GM12878 (cell line): Measurements from ENCODE around the gene SDK2. TPM values are rescaled to one million over a fixed set of nuclear protein-coding genes. Genes with fewer than 3 reads are reported as not detected.

Experiments used
- ATAC-seq: fragments of 200-7000 bp; cut with Tn5 transposase; 3 replicates; pipeline ENCODE4 v1.9.1; 2020; ENCODE audit warnings: mild to moderate bottlenecking, moderate library complexity
- BruUV-seq: library from RNA; stranded (reverse); fragments of 400-500 nt; replicated peaks from 2 replicates; lab custom pipeline; 2021; lab: Mats Ljungman, UMichigan
- CTCF ChIA-PET: fragments of 300-600 bp; sonication (Branson Sonifier 250); formaldehyde crosslinking; extraction: SDS; loops from one replicate; lab custom pipeline; 2021; ENCODE audit warnings: inconsistent platforms; lab: Yijun Ruan, JAX
- POLR2A ChIA-PET: fragments of 350-600 bp; formaldehyde crosslinking; extraction: SDS; loops from one replicate; lab custom pipeline; 2021; ENCODE audit warnings: inconsistent platforms; lab: Charles Lee
- RAD21 ChIA-PET: fragments of 300-600 bp; sonication (Branson Sonifier 250); formaldehyde crosslinking; loops from one replicate; lab custom pipeline; 2023; ENCODE audit warnings: antibody characterized with exemption; ENCODE audit not compliant: unreplicated experiment; lab: Charles Lee
- SMC1A ChIA-PET: fragments of 300-600 bp; sonication (Branson Sonifier 250); formaldehyde crosslinking; loops from one replicate; lab custom pipeline; 2023; ENCODE audit not compliant: unreplicated experiment, uncharacterized antibody; lab: Charles Lee
- DNase-seq: peaks from one replicate; pipeline ENCODE4 v3.0.0-alpha.2; 2011; ENCODE audit warnings: low read depth, low spot score
- FAIRE-seq: peaks from 3 replicates; lab custom pipeline; 2011; peaks lifted over from hg19 to GRCh38; lab: Jason Lieb, UNC
- H2AFZ ChIP-seq: 2 replicates; pipeline ENCODE4 v1.6.0; 2011; ENCODE audit warnings: low read depth, low read length, control low read depth; ENCODE audit not compliant: control insufficient read depth
- H3K27ac ChIP-seq: 2 replicates; pipeline ENCODE4 v1.5.1; 2011; ENCODE audit warnings: control low read depth; ENCODE audit not compliant: control insufficient read depth, insufficient read depth
- H3K27me3 ChIP-seq, 2 experiments: replicated peaks in 1 of 2; 2 replicates each; pipeline versions ENCODE4 v1.6.0 to v1.6.1; 2011; ENCODE audit warnings: low read length in 1 of 2; ENCODE audit not compliant: control insufficient read depth in 2 of 2, insufficient read depth in 2 of 2
- H3K36me3 ChIP-seq, 2 experiments: 2 replicates each; pipeline ENCODE4 v1.5.1; 2011; ENCODE audit warnings: low read length in 1 of 2; ENCODE audit not compliant: control insufficient read depth in 2 of 2, insufficient read depth in 2 of 2
- H3K4me1 ChIP-seq: 2 replicates; pipeline ENCODE4 v1.6.1; 2011; ENCODE audit warnings: mild to moderate bottlenecking, low read length, moderate library complexity, mixed read lengths; ENCODE audit not compliant: control insufficient read depth, insufficient read depth
- H3K4me2 ChIP-seq: 2 replicates; pipeline ENCODE4 v1.6.0; 2011; ENCODE audit warnings: control low read depth; ENCODE audit not compliant: control insufficient read depth, insufficient read depth
- H3K4me3 ChIP-seq: fragments of 200-600 bp; sonication (generic); 2 replicates; pipeline ENCODE4 v1.5.1; 2016
- H3K79me2 ChIP-seq: 2 replicates; pipeline ENCODE4 v1.6.0; 2011; ENCODE audit warnings: low read length; ENCODE audit not compliant: control insufficient read depth, insufficient read depth
- H3K9ac ChIP-seq: 2 replicates; pipeline ENCODE4 v1.8.0; 2011; ENCODE audit warnings: low read length, control low read depth, mixed read lengths; ENCODE audit not compliant: control insufficient read depth, insufficient read depth
- H3K9me3 ChIP-seq: replicated peaks from 3 replicates; pipeline ENCODE4 v1.5.1; 2011; ENCODE audit warnings: mild to moderate bottlenecking, low read length; ENCODE audit not compliant: control insufficient read depth, insufficient read depth
- H4K20me1 ChIP-seq: 2 replicates; pipeline ENCODE4 v1.6.0; 2011; ENCODE audit not compliant: control insufficient read depth, insufficient read depth
- CBFB ChIP-seq: IDR thresholded peaks from 2 replicates; pipeline ENCODE4 v1.6.1; 2016; ENCODE audit warnings: antibody characterized with exemption, low read depth
- CHD1 ChIP-seq: IDR thresholded peaks from 2 replicates; pipeline ENCODE4 v1.6.1; 2012; ENCODE audit warnings: low read depth, low read length, improper control_type of control experiment
- CREM ChIP-seq: IDR thresholded peaks from 2 replicates; pipeline ENCODE4 v1.6.1; 2014; ENCODE audit warnings: antibody characterized with exemption, low read depth
- FOXM1 ChIP-seq: IDR thresholded peaks from 2 replicates; pipeline ENCODE4 v1.6.1; 2012; ENCODE audit warnings: low read depth, mild to moderate bottlenecking, inconsistent platforms, low read length, moderate library complexity
- HCFC1 ChIP-seq: fragments of 150-350 bp; IDR thresholded peaks from 2 replicates; pipeline ENCODE4 v1.6.1; 2014; ENCODE audit warnings: low read length
- HDAC6 ChIP-seq: fragments of 200-600 bp; sonication (generic); IDR thresholded peaks from one replicate; pipeline ENCODE4 v1.8.0; 2017; ENCODE audit warnings: antibody characterized with exemption; ENCODE audit not compliant: unreplicated experiment
- IRF3 ChIP-seq: fragments of 450-650 bp; IDR thresholded peaks from 2 replicates; pipeline ENCODE4 v1.6.1; 2014; ENCODE audit warnings: mild to moderate bottlenecking
- IRF4 ChIP-seq: IDR thresholded peaks from 2 replicates; pipeline ENCODE4 v1.6.1; 2011; ENCODE audit warnings: low read depth, low read length
- KDM1A ChIP-seq: fragments of 200-600 bp; sonication (generic); IDR thresholded peaks from 2 replicates; pipeline ENCODE4 v1.6.1; 2016; ENCODE audit warnings: borderline replicate concordance
- NR2C1 ChIP-seq: fragments of 450-650 bp; IDR thresholded peaks from 2 replicates; pipeline ENCODE4 v1.6.1; 2017; ENCODE audit warnings: antibody characterized with exemption, mild to moderate bottlenecking, moderate library complexity
- PAX8 ChIP-seq: fragments of 450-650 bp; IDR thresholded peaks from 2 replicates; pipeline ENCODE4 v1.6.1; 2017; ENCODE audit warnings: mild to moderate bottlenecking, moderate library complexity
- RAD51 ChIP-seq: fragments of 450-650 bp; IDR thresholded peaks from 2 replicates; pipeline ENCODE4 v1.6.1; 2016; ENCODE audit warnings: moderate library complexity, mild to moderate bottlenecking, inconsistent platforms
- RBBP5 ChIP-seq: fragments of 200-600 bp; sonication (generic); conservative IDR thresholded peaks from 2 replicates; pipeline ENCODE4 v1.6.1; 2016
- RFX5 ChIP-seq: IDR thresholded peaks from 2 replicates; pipeline ENCODE4 v1.6.1; 2011; ENCODE audit warnings: low read depth, low read length, improper control_type of control experiment
- SREBF1 ChIP-seq: IDR thresholded peaks from 2 replicates; pipeline ENCODE4 v1.6.1; 2012; ENCODE audit warnings: mild to moderate bottlenecking, low read length
- SREBF2 ChIP-seq: IDR thresholded peaks from 2 replicates; pipeline ENCODE4 v1.6.1; 2012; ENCODE audit warnings: mild to moderate bottlenecking, low read length
- ZNF24 ChIP-seq: fragments of 450-650 bp; IDR thresholded peaks from 2 replicates; pipeline ENCODE4 v1.6.1; 2017; ENCODE audit warnings: antibody characterized with exemption, mild to moderate bottlenecking
- ZNF622 ChIP-seq: fragments of 450-650 bp; IDR thresholded peaks from 2 replicates; pipeline ENCODE4 v1.6.1; 2017; ENCODE audit warnings: mild to moderate bottlenecking, inconsistent platforms
- WGBS: methylation state at CpG from one replicate; pipeline ENCODE4 v1.1.6; 2016; ENCODE audit warnings: low lambda C conversion rate; ENCODE audit not compliant: insufficient replicate concordance, insufficient coverage; ENCODE audit errors: missing lambda C conversion rate; 5-methylcytosine and 5-hydroxymethylcytosine counted together
- in situ Hi-C: fragments of 300-500 bp; cut with MboI; formaldehyde crosslinking; loops from 9 replicates; pipeline ENCODE4 v1.14.3; 2018; ENCODE audit warnings: mixed read lengths
- intact Hi-C: fragments of 100-400 bp; cut with micrococcal nuclease; formaldehyde crosslinking; loops from one replicate; pipeline ENCODE4 v1.14.2; 2022; ENCODE audit not compliant: unreplicated experiment
- polyA plus RNA-seq, 11 experiments: library from polyadenylated mRNA; depleted of rRNA in 4 of 11; unstranded in 6 of 11; stranded (reverse) in 5 of 11; fragments of >200 nt; fragmentation: Nextera tagmentation in 4 of 11; fragmentation: Illumina TruSeq in 1 of 11; extraction: Ambion mirVana in 4 of 11; extraction: Trizol in 1 of 11; gene quantifications; 1 replicate in 1 of 11; 2 replicates in 10 of 11; pipeline versions ENCODE4 v1.2.1 to v1.2.3, GENCODE V29; 2011 to 2016; ENCODE audit warnings: inconsistent platforms in 2 of 11, missing spikeins in 2 of 11, low read depth in 1 of 11
- total RNA-seq, 4 experiments: library from RNA; depleted of rRNA in 3 of 4; stranded (reverse); fragments of >200 nt in 3 of 4; fragmentation: Illumina TruSeq in 1 of 4; extraction: Trizol in 1 of 4; gene quantifications; 2 replicates each; pipeline versions ENCODE4 v1.2.1 to v1.2.3, GENCODE V29; 2013 to 2021

The SDK2 gene
- total and polyA plus RNA-seq, 10 of the 15 experiments (the other 5 are each of a cell fraction or from before 2014, with no cell fraction given) = 0.03 to 0.08 (median 0.03) TPM; not detected in 7

GRCh38 chr17:73292031-73292531 lies 352.2 kb downstream of the SDK2 start:
- no TSS peak for BruUV-seq
- no peak for TF ChIP-seq IRF4
- DNase-seq = no peak
- no peak overlapping the region for H3K4me3 ChIP-seq
- ChIA-PET POLR2A (interaction anchor here (1.0 to 3.9 kb wide), 7 partner anchors 8 to 71 kb away, joined by 3 to 28 read pairs (median 7); no protein-coding TSS in a partner anchor), RAD21 (interaction anchor here (0.8 to 1.9 kb wide), 11 partner anchors 8 to 55 kb away, joined by 3 to 16 read pairs (median 5); partner anchors contain the start of gene CDC42EP4), SMC1A (interaction anchor here (0.6 to 2.9 kb wide), 9 partner anchors 10 to 101 kb away, joined by 3 to 21 read pairs (median 6); no protein-coding TSS in a partner anchor), CTCF (interaction anchor here (1.1 to 3.8 kb wide), 6 partner anchors 10 to 88 kb away, joined by 3 to 28 read pairs (median 6); partner anchors contain the start of gene CDC42EP4)
- FAIRE-seq = no peak
- peak overlapping the region; percentile 73; the same call in 1 of the 2 replicates for H3K9ac ChIP-seq
- no peaks in the 10 kb centered on the region; a peak in 1 of 4 replicates for H3K36me3 ChIP-seq
- H3K9me3 ChIP-seq = no peaks in the 10 kb centered on the region
- peaks cover 10% of the 10 kb centered on the region for H3K79me2 ChIP-seq
- peak; percentile 6 for ATAC-seq
- H2AFZ ChIP-seq = no peak overlapping the region
- intact Hi-C loops (no loop called here), in situ Hi-C loops (no loop called here)
- H4K20me1 ChIP-seq = no peaks in the 10 kb centered on the region
- 69% methylated on average over 12 of the region's 12 CpGs for WGBS
- H3K4me1 ChIP-seq = peaks cover 27% of the 10 kb centered on the region
- H3K4me2 ChIP-seq = peak overlapping the region; percentile 88; the same call in 1 of the 2 replicates
- no peaks in the 10 kb centered on the region for H3K27me3 ChIP-seq
- H3K27ac ChIP-seq = peak overlapping the region; percentile 87

GRCh38 chr17:73291260-73291801 lies 352.9 kb downstream of the SDK2 start:
- POLR2A ChIA-PET = interaction anchor here (0.6 to 3.9 kb wide), 10 partner anchors 9 to 71 kb away, joined by 3 to 28 read pairs (median 6); no protein-coding TSS in a partner anchor
- TF ChIP-seq SREBF2 (no peak), IRF3 (no peak), CREM (no peak), FOXM1 (no peak), PAX8 (no peak), SREBF1 (no peak), CBFB (peak; percentile 58; the same call in 1 of the 2 replicates), ZNF24 (no peak), CHD1 (no peak), ZNF622 (no peak), KDM1A (no peak), RFX5 (no peak), RAD51 (no peak), HCFC1 (no peak), HDAC6 (no peak), NR2C1 (no peak), RBBP5 (no peak)

More at GRCh38 chr17:73291260-73291801, 352.9 kb downstream of the SDK2 start:
- H3K4me2 ChIP-seq = peak overlapping the region; percentile 88
- SMC1A ChIA-PET = interaction anchor here (0.6 to 2.9 kb wide), 16 partner anchors 10 to 564 kb away, joined by 3 to 21 read pairs (median 6); no protein-coding TSS in a partner anchor
- H3K4me3 ChIP-seq = peak overlapping the region; percentile 59; the same call in 1 of the 2 replicates
- H3K4me1 ChIP-seq = peaks cover 27% of the 10 kb centered on the region
- H3K9me3 ChIP-seq = no peaks in the 10 kb centered on the region
- H3K9ac ChIP-seq = peak overlapping the region; percentile 73
- H3K27me3 ChIP-seq = no peaks in the 10 kb centered on the region
- RAD21 ChIA-PET = interaction anchor here (0.9 to 2.2 kb wide), 14 partner anchors 9 to 100 kb away, joined by 3 to 16 read pairs (median 4); partner anchors contain the start of gene CDC42EP4
- no TSS peak for BruUV-seq
- peak; percentile 95 for ATAC-seq
- peak; percentile 70 for DNase-seq
- no peaks in the 10 kb centered on the region for H4K20me1 ChIP-seq
- peak overlapping the region; percentile 35 for H2AFZ ChIP-seq
- H3K36me3 ChIP-seq = peaks cover 0 to 1% of the 10 kb centered on the region in 2 experiments; a peak in 2 of 4 replicates
- H3K79me2 ChIP-seq = peaks cover 10% of the 10 kb centered on the region
- in situ Hi-C loops = no loop called here
- H3K27ac ChIP-seq = peak overlapping the region; percentile 87
- WGBS = 2% methylated on average over 8 of the region's 8 CpGs
- intact Hi-C loops = loop anchor here (2.0 kb wide), 1 partner anchor 19 kb away; no protein-coding TSS in a partner anchor
- FAIRE-seq = peak; percentile 98
- CTCF ChIA-PET = interaction anchor here (0.9 to 3.8 kb wide), 10 partner anchors 9 to 565 kb away, joined by 3 to 28 read pairs (median 5); partner anchors contain the start of gene CDC42EP4
